ENCODE measurements around the gene PLEKHM2.

DNA sequence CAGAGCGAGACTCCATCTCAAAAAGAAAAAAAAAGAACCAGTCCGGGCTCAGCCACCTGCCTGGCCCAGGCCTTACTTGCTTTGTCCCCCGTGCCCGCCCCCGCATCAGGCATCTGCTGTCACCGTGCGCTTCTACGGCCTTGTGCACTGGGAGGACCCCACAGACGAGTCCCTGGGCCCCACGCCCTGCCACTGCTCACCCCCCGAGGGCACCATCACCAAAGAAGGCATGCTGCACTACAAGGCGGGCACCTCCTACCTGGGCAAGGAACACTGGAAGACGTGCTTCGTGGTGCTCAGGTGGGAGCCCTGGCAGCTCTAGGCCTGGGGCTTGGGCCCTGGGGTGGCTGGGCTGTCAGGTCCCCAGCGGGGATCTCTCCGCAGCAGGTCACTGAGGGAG, 46.3 kb downstream of the PLEKHM2 start:
- TF ChIP-seq, protein P1, sequence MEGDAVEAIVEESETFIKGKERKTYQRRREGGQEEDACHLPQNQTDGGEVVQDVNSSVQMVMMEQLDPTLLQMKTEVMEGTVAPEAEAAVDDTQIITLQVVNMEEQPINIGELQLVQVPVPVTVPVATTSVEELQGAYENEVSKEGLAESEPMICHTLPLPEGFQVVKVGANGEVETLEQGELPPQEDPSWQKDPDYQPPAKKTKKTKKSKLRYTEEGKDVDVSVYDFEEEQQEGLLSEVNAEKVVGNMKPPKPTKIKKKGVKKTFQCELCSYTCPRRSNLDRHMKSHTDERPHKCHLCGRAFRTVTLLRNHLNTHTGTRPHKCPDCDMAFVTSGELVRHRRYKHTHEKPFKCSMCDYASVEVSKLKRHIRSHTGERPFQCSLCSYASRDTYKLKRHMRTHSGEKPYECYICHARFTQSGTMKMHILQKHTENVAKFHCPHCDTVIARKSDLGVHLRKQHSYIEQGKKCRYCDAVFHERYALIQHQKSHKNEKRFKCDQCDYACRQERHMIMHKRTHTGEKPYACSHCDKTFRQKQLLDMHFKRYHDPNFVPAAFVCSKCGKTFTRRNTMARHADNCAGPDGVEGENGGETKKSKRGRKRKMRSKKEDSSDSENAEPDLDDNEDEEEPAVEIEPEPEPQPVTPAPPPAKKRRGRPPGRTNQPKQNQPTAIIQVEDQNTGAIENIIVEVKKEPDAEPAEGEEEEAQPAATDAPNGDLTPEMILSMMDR (IDR thresholded peaks at IDR 0.05; ENCODE audit: low read length): no peak
- no peak for TF ChIP-seq EZH2 (optimal IDR thresholded peaks at IDR 0.05; ENCODE audit: low read depth, low read length)

All from MM.1S (cell line).